A549 (cell line): ENCODE measurements around the gene ATP6V0E1. TPM values are rescaled to one million over a fixed set of nuclear protein-coding genes. Genes with fewer than 3 reads are reported as not detected.

Experiments
- ATAC-seq, 2 experiments: fragments of 200-7000 bp in 1 of 2; fragments of >200 bp in 1 of 2; cut with Nextera tagmentation in 1 of 2; cut with Tn5 transposase in 1 of 2; 3 replicates each; pipeline versions ENCODE4 v1.8.0 to v1.9.1; 2018 to 2020; ENCODE audit warnings: mild to moderate bottlenecking in 1 of 2, moderate library complexity in 1 of 2
- CTCF ChIA-PET: fragments of 300-600 bp; sonication (Branson Sonifier 250); formaldehyde crosslinking; extraction: SDS; loops from one replicate; lab custom pipeline; 2021; ENCODE audit warnings: antibody characterized with exemption, inconsistent platforms; lab: Yijun Ruan, JAX
- POLR2A ChIA-PET: fragments of 350-600 bp; formaldehyde crosslinking; extraction: SDS; loops from one replicate; lab custom pipeline; 2021; ENCODE audit warnings: antibody characterized with exemption, inconsistent platforms; lab: Yijun Ruan, JAX
- DNase-seq, 2 experiments: peaks; one replicate each; pipeline versions ENCODE4 v3.0.0 to v3.0.0-alpha.2; 2011 to 2016; ENCODE audit warnings: low read depth in 1 of 2, low spot score in 1 of 2
- FAIRE-seq: peaks from 2 replicates; lab custom pipeline; 2011; peaks lifted over from hg19 to GRCh38; lab: Jason Lieb, UNC
- H3K27ac ChIP-seq, 2 experiments: fragments of >200 bp; sonication (Bioruptor Twin); formaldehyde crosslinking; 3 replicates each; pipeline ENCODE4 v1.5.1; 2016 to 2017
- H3K4me1 ChIP-seq: fragments of >200 bp; sonication (Bioruptor Twin); formaldehyde crosslinking; 3 replicates; pipeline ENCODE4 v1.6.1; 2016
- H3K4me2 ChIP-seq: fragments of >200 bp; sonication (Bioruptor Twin); formaldehyde crosslinking; 3 replicates; pipeline ENCODE4 v1.6.1; 2016
- H3K4me3 ChIP-seq: fragments of >200 bp; sonication (Bioruptor Twin); formaldehyde crosslinking; 3 replicates; pipeline ENCODE4 v1.5.1; 2016
- H3K9me3 ChIP-seq: fragments of >200 bp; sonication (Bioruptor Twin); formaldehyde crosslinking; 3 replicates; pipeline ENCODE4 v1.6.1; 2016
- ATOH8 ChIP-seq: fragments of 250-450 bp; sonication (Bioruptor Pico); IDR thresholded peaks from 2 replicates; pipeline ENCODE4 v1.5.0; 2020; ENCODE audit warnings: low read depth, mild to moderate bottlenecking, moderate library complexity
- CEBPB ChIP-seq, 2 experiments: fragments of >200 bp in 1 of 2; sonication (Bioruptor Twin) in 1 of 2; formaldehyde crosslinking in 1 of 2; IDR thresholded peaks; 2 replicates each; pipeline ENCODE4 v1.6.1; 2012 to 2016
- EHF ChIP-seq: fragments of 250-450 bp; sonication (Bioruptor Pico); IDR thresholded peaks from 2 replicates; pipeline ENCODE4 v1.5.0; 2020; ENCODE audit warnings: mild to moderate bottlenecking
- EP300 ChIP-seq, 2 experiments: fragments of >200 bp; sonication (Bioruptor Twin); formaldehyde crosslinking; IDR thresholded peaks; 2 replicates in 1 of 2; 3 replicates in 1 of 2; pipeline ENCODE4 v1.6.1; 2016 to 2017
- ESRRA ChIP-seq: fragments of 150-350 bp; IDR thresholded peaks from 2 replicates; pipeline ENCODE4 v1.6.1; 2014; ENCODE audit warnings: mild to moderate bottlenecking, low read length, borderline replicate concordance
- FOSB ChIP-seq: fragments of 250-450 bp; sonication (Bioruptor Pico); IDR thresholded peaks from 2 replicates; pipeline ENCODE4 v1.5.0; 2020; ENCODE audit warnings: mild to moderate bottlenecking, moderate library complexity
- GATA3 ChIP-seq: IDR thresholded peaks from 2 replicates; pipeline ENCODE4 v1.6.1; 2012; ENCODE audit warnings: borderline replicate concordance
- HEYL ChIP-seq: fragments of 250-450 bp; sonication (Bioruptor Pico); IDR thresholded peaks from 2 replicates; pipeline ENCODE4 v1.8.0; 2021; ENCODE audit warnings: mild to moderate bottlenecking, moderate library complexity
- KDM1A ChIP-seq: fragments of 200-600 bp; sonication (generic); IDR thresholded peaks from 2 replicates; pipeline ENCODE4 v1.6.1; 2016; ENCODE audit warnings: low read depth, mild to moderate bottlenecking
- KDM5A ChIP-seq: fragments of 200-600 bp; sonication (generic); IDR thresholded peaks from 2 replicates; pipeline ENCODE4 v1.6.1; 2016; ENCODE audit warnings: antibody characterized with exemption, mild to moderate bottlenecking
- MAZ ChIP-seq: fragments of 150-350 bp; IDR thresholded peaks from 2 replicates; pipeline ENCODE4 v1.6.1; 2014; ENCODE audit warnings: antibody characterized with exemption, low read depth, low read length, borderline replicate concordance
- PHF8 ChIP-seq: fragments of 200-600 bp; sonication (generic); IDR thresholded peaks from 2 replicates; pipeline ENCODE4 v1.6.1; 2016; ENCODE audit warnings: low read depth, mild to moderate bottlenecking, antibody characterized with exemption, moderate library complexity, borderline replicate concordance
- POLR2A ChIP-seq: IDR thresholded peaks from 2 replicates; pipeline ENCODE4 v1.6.1; 2012; ENCODE audit warnings: mild to moderate bottlenecking, low read length
- POLR2AphosphoS2 ChIP-seq: conservative IDR thresholded peaks from 2 replicates; pipeline ENCODE4 v1.6.1; 2012; ENCODE audit warnings: low read length, improper control_type of control experiment, inconsistent platforms
- RARB ChIP-seq: fragments of 250-450 bp; sonication (Bioruptor Pico); IDR thresholded peaks from 2 replicates; pipeline ENCODE4 v1.8.0; 2021; ENCODE audit warnings: mild to moderate bottlenecking, moderate library complexity
- SMC3 ChIP-seq: fragments of >200 bp; sonication (Bioruptor Twin); formaldehyde crosslinking; IDR thresholded peaks from 3 replicates; pipeline ENCODE4 v1.6.1; 2018; ENCODE audit warnings: inconsistent platforms
- SREBF2 ChIP-seq: fragments of 450-650 bp; IDR thresholded peaks from 2 replicates; pipeline ENCODE4 v1.6.1; 2014; ENCODE audit warnings: mild to moderate bottlenecking, moderate library complexity
- ZC3H11A ChIP-seq: fragments of 450-650 bp; IDR thresholded peaks from 2 replicates; pipeline ENCODE4 v1.6.1; 2014; ENCODE audit warnings: antibody characterized with exemption, mild to moderate bottlenecking
- ZNF302 ChIP-seq: fragments of 250-450 bp; sonication (Bioruptor Pico); IDR thresholded peaks from 2 replicates; pipeline ENCODE4 v1.9.0; 2021; ENCODE audit warnings: inconsistent platforms, mild to moderate bottlenecking, moderate library complexity
- ZSCAN20 ChIP-seq: fragments of 250-450 bp; sonication (Bioruptor Pico); IDR thresholded peaks from 2 replicates; pipeline ENCODE4 v1.8.0; 2022; ENCODE audit warnings: mild to moderate bottlenecking, moderate library complexity
- WGBS: methylation state at CpG from one replicate; pipeline ENCODE4 v1.1.6; 2017; ENCODE audit errors: missing lambda C conversion rate; 5-methylcytosine and 5-hydroxymethylcytosine counted together
- polyA plus RNA-seq, 4 experiments: library from polyadenylated mRNA; depleted of rRNA in 3 of 4; stranded (reverse); fragments of >200 nt; fragmentation: RNase III in 1 of 4; extraction: RNeasy Plus Mini Kit Qiagen cat#74134 plus additional on column Dnase treatment in 1 of 4; gene quantifications; 2 replicates in 3 of 4; 3 replicates in 1 of 4; pipeline ENCODE4 v1.2.3, GENCODE V29; 2011 to 2017
- TF ChIP-seq, protein P1 (sequence below): fragments of >200 bp; sonication (Bioruptor Twin); formaldehyde crosslinking; IDR thresholded peaks from 2 replicates; pipeline ENCODE4 v1.6.1; 2016
- TF ChIP-seq, protein P2 (sequence below): fragments of >200 bp; sonication (Bioruptor Twin); formaldehyde crosslinking; IDR thresholded peaks from 3 replicates; pipeline ENCODE4 v1.5.1; 2016
- TF ChIP-seq, protein P3 (sequence below): IDR thresholded peaks from 2 replicates; pipeline ENCODE4 v1.6.1; 2012
- TF ChIP-seq, protein P4 (sequence below): fragments of 250-450 bp; sonication (Bioruptor Pico); IDR thresholded peaks from 2 replicates; pipeline ENCODE4 v1.5.0; 2021; ENCODE audit warnings: mild to moderate bottlenecking, moderate library complexity, borderline replicate concordance
- TF ChIP-seq, protein P5 (sequence below): fragments of 150-350 bp; IDR thresholded peaks from 2 replicates; pipeline ENCODE4 v1.6.1; 2014; ENCODE audit warnings: low read depth, mild to moderate bottlenecking, low read length

Gene ATP6V0E1
- polyA plus RNA-seq, 2 of the 4 experiments (the other 2 are of a cell fraction), result 297 to 344 TPM

GRCh38 chr5:173028811-173029327 is 45.3 kb downstream of the ATP6V0E1 start:
- ATAC-seq (peak in 1 of 2 experiments; percentile 30; a peak in 2 of 6 replicates), DNase-seq (no peak), FAIRE-seq (no peak)
- Histone ChIP-seq H3K4me2 (no peak overlapping the region), H3K4me1 (no peaks in the 10 kb centered on the region), H3K4me3 (no peak overlapping the region), H3K9me3 (no peaks in the 10 kb centered on the region), H3K27ac (no peak overlapping the region)
- ChIA-PET CTCF (interaction anchor here (1.1 kb wide), 1 partner anchor 18 kb away, joined by 5 read pairs; no protein-coding TSS in a partner anchor), POLR2A (no interaction called here)
- 88% methylated on average over 4 of the region's 4 CpGs for WGBS
- TF ChIP-seq KDM5A (no peak), SMC3 (no peak), ZC3H11A (no peak), SREBF2 (no peak), GATA3 (no peak), MAZ (no peak), ATOH8 (no peak), POLR2AphosphoS2 (no peak)
- TF ChIP-seq, protein P1, sequence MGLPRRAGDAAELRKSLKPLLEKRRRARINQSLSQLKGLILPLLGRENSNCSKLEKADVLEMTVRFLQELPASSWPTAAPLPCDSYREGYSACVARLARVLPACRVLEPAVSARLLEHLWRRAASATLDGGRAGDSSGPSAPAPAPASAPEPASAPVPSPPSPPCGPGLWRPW, result no peak
- TF ChIP-seq, protein P2, sequence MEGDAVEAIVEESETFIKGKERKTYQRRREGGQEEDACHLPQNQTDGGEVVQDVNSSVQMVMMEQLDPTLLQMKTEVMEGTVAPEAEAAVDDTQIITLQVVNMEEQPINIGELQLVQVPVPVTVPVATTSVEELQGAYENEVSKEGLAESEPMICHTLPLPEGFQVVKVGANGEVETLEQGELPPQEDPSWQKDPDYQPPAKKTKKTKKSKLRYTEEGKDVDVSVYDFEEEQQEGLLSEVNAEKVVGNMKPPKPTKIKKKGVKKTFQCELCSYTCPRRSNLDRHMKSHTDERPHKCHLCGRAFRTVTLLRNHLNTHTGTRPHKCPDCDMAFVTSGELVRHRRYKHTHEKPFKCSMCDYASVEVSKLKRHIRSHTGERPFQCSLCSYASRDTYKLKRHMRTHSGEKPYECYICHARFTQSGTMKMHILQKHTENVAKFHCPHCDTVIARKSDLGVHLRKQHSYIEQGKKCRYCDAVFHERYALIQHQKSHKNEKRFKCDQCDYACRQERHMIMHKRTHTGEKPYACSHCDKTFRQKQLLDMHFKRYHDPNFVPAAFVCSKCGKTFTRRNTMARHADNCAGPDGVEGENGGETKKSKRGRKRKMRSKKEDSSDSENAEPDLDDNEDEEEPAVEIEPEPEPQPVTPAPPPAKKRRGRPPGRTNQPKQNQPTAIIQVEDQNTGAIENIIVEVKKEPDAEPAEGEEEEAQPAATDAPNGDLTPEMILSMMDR, result no peak

DNA sequence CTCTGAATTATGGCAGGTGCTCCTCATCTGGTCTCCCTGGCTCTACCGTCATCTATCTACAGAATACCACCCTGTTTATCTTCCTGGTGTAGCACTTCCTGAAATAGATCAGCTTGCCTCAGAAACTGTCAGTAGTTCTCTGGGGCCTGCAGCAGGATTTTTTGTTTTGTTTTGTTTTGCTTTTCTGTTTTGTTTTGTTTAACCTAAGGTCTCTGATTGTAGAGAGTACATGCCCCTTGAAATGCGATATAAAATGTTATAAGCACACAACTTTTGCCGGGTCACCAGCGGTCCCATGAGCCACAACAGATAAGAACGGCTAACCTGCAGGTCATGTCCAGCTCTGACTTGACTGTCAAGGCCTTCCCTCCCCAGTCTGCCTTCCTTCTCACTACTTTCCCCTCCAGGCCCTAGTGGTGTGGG is 45.9 kb downstream of the ATP6V0E1 start:
- ATAC-seq (no peak), FAIRE-seq (no peak), DNase-seq (no peak)
- 91% methylated on average over 5 of the region's 5 CpGs for WGBS
- TF ChIP-seq RARB (no peak), SMC3 (no peak), EP300 (IDR thresholded peaks at IDR 0.05) (no peak), HEYL (CRISPR knock-in tag) (no peak), CEBPB (IDR thresholded peaks at IDR 0.05) (no peak), ZSCAN20 (no peak), FOSB (CRISPR knock-in tag) (no peak), EHF (no peak), KDM1A (no peak), PHF8 (no peak), ATOH8 (no peak), POLR2A (no peak), KDM5A (no peak), ZNF302 (CRISPR knock-in tag) (no peak), GATA3 (no peak), ESRRA (no peak)
- TF ChIP-seq, protein P3, sequence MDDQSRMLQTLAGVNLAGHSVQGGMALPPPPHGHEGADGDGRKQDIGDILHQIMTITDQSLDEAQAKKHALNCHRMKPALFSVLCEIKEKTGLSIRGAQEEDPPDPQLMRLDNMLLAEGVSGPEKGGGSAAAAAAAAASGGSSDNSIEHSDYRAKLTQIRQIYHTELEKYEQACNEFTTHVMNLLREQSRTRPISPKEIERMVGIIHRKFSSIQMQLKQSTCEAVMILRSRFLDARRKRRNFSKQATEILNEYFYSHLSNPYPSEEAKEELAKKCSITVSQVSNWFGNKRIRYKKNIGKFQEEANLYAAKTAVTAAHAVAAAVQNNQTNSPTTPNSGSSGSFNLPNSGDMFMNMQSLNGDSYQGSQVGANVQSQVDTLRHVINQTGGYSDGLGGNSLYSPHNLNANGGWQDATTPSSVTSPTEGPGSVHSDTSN, result no peak
- TF ChIP-seq, protein P2, result no peak
- TF ChIP-seq, protein P4, sequence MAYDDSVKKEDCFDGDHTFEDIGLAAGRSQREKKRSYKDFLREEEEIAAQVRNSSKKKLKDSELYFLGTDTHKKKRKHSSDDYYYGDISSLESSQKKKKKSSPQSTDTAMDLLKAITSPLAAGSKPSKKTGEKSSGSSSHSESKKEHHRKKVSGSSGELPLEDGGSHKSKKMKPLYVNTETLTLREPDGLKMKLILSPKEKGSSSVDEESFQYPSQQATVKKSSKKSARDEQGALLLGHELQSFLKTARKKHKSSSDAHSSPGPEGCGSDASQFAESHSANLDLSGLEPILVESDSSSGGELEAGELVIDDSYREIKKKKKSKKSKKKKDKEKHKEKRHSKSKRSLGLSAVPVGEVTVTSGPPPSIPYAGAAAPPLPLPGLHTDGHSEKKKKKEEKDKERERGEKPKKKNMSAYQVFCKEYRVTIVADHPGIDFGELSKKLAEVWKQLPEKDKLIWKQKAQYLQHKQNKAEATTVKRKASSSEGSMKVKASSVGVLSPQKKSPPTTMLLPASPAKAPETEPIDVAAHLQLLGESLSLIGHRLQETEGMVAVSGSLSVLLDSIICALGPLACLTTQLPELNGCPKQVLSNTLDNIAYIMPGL (CRISPR knock-in tag), result no peak
- TF ChIP-seq, protein P5, sequence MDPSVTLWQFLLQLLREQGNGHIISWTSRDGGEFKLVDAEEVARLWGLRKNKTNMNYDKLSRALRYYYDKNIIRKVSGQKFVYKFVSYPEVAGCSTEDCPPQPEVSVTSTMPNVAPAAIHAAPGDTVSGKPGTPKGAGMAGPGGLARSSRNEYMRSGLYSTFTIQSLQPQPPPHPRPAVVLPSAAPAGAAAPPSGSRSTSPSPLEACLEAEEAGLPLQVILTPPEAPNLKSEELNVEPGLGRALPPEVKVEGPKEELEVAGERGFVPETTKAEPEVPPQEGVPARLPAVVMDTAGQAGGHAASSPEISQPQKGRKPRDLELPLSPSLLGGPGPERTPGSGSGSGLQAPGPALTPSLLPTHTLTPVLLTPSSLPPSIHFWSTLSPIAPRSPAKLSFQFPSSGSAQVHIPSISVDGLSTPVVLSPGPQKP, result no peak
- H3K9me3 ChIP-seq, result no peaks in the 10 kb centered on the region
- no peak overlapping the region for H3K4me2 ChIP-seq
- ChIA-PET POLR2A (no interaction called here), CTCF (interaction anchor here (0.7 to 1.1 kb wide), 2 partner anchors 18 to 543 kb away, joined by 3 to 5 read pairs; no protein-coding TSS in a partner anchor)
- H3K4me3 ChIP-seq, result no peak overlapping the region
- H3K4me1 ChIP-seq, result no peaks in the 10 kb centered on the region
- no peak overlapping the region for H3K27ac ChIP-seq
